Right ventricle myocardium superior (tissue), 1 donor: ENCODE data around the gene CHCHD6. TPM values are rescaled to one million over a fixed set of nuclear protein-coding genes. Genes with fewer than 3 reads are reported as not detected.

Source experiments
- ATAC-seq: fragments of 200-7000 bp; cut with Tn5 transposase; one replicate; pipeline ENCODE4 v1.9.1; 2020; ENCODE audit warnings: mild to moderate bottlenecking; ENCODE audit not compliant: poor library complexity
- DNase-seq: peaks from one replicate; pipeline ENCODE4 v3.0.0-alpha.2; 2020
- intact Hi-C: fragments of 100-400 bp; cut with DNase I; formaldehyde crosslinking; loops from one replicate; pipeline ENCODE4 v1.11.2; 2022
- total RNA-seq: library from RNA; stranded (reverse); fragmentation: NEBNext Ultra II Directional; extraction: Animal tissue kit (Norgen Biotek cat#: 25700); gene quantifications from one replicate; pipeline ENCODE4 v1.2.1, GENCODE V29; 2021
- donor health status: DM: no; HTN: yes; CAD: no; lungs with severe emphysema.

CHCHD6 gene
- total RNA-seq, 1 donor from 2014 or later: 8.3 TPM

- DNase-seq: no peak
- intact Hi-C loops: no loop called here
- no peak for ATAC-seq
Measured at GRCh38 chr3:126918355-126918821, 214.3 kb downstream of the CHCHD6 start.

- ATAC-seq (no peak), DNase-seq (no peak)
- intact Hi-C loops: no loop called here
Measured at GRCh38 chr3:126921085-126921824, 217.2 kb downstream of the CHCHD6 start.

DNA sequence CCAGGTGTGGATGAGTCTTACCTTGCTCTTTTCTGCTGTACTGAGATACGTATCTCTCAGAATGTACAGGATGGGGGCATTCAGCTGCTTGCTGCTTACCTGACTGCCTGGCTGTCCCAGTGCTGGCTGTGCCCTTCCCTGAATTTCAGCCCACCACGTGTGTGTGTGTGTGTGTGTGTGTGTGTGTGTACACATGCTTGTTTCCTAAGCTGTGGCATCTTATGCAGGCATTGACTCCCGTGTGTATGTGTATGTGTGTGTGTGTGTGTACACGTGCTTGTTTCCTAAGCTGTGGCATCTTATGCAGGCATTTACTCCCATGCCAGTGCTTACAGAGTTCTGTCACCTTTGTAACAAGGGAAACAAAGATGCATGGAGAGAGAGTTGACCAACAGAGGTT lies 218.4 kb downstream of the CHCHD6 start:
- DNase-seq (no peak), ATAC-seq (no peak)
- intact Hi-C loops: no loop called here

DNA sequence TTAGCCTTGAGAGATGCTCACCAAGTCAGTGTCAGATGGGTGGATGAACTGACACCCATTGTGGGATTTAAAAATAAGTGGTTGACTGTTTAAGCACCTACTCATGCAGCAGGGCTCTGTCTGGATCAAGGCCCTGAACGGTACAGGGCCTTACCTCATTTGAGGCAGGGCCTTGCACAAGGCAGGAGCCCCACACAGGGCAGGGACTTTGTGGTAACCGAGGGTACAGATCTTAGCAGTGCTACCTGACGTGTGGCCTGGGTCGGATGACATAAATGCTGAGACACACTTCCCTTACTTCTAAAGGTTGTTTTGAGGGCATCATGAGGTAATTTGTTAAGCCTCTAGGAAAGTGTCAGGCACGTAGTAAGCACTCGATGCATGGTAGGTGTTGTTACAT lies 219.4 kb downstream of the CHCHD6 start:
- intact Hi-C loops: no loop called here
- no peak for DNase-seq
- no peak for ATAC-seq

- intact Hi-C loops: no loop called here
- ATAC-seq (no peak), DNase-seq (no peak)
Measured at GRCh38 chr3:126923895-126924294, 219.9 kb downstream of the CHCHD6 start.

DNA sequence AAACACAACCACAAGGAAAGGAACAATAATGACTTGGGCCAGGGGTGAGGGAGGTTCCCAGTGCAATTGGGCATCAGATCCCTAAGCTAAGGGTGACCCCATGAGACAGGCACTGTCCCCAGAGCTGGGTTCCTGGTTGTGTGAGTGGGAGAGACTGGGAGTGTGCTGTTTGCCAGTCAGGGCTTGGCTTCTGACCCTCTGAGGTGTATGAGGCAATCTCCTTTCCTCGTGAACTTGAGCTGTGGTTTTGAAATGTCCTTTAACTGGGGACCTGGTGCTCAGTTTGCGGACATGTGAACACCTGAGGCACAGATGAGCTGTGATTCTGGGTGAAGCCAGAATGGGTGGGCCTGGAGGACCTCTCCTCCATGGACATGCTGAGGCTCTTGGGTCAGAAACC lies 220.4 kb downstream of the CHCHD6 start:
- intact Hi-C loops: no loop called here
- DNase-seq: no peak
- ATAC-seq: no peak

- ATAC-seq (peak; percentile 38), DNase-seq (no peak)
- intact Hi-C loops: no loop called here
Measured at GRCh38 chr3:126925411-126926171, 221.6 kb downstream of the CHCHD6 start.

GRCh38 chr3:126926684-126927400 lies 222.8 kb downstream of the CHCHD6 start:
- peak; percentile 81 for ATAC-seq
- peak; percentile 82 for DNase-seq
- intact Hi-C loops: no loop called here

DNA sequence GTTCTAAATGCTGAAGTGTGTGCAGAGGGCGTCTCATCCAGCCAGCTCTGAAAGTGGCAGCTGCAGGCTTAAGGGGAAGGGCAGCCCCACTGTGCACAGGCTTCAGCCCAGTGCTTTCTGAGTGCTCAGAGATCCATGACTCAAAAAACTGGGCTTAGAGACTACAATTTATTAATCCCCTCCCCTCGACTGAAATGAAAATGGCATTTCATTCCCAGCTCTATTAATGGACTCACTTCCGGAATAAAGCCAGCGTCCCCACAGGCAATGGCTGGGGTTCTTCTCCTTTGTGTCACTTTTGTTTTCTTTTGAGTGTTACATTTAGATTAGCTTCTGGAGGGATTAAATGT lies 223.3 kb downstream of the CHCHD6 start:
- ATAC-seq (peak; percentile 14), DNase-seq (no peak)
- intact Hi-C loops: no loop called here

DNA sequence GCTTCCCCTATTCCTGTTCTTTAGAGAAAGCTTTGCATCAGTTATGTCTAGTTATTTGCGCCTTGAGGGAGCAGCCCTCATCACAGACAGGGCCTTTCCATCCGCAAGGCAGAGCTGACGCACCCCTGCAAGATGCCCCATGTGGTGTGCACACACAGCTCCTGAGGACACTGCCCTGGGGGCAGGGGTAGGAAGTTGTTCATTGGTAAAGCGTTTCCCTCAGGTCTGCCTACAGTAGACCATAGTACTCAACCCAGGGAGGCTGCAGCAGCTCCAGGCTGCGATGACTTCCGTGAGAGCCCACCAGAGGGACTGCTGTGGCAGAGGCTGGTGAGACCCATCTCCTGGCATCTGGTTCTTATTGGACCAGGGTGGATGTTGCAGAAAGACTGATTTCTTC lies 223.8 kb downstream of the CHCHD6 start:
- DNase-seq (no peak), ATAC-seq (no peak)
- intact Hi-C loops: no loop called here

DNA sequence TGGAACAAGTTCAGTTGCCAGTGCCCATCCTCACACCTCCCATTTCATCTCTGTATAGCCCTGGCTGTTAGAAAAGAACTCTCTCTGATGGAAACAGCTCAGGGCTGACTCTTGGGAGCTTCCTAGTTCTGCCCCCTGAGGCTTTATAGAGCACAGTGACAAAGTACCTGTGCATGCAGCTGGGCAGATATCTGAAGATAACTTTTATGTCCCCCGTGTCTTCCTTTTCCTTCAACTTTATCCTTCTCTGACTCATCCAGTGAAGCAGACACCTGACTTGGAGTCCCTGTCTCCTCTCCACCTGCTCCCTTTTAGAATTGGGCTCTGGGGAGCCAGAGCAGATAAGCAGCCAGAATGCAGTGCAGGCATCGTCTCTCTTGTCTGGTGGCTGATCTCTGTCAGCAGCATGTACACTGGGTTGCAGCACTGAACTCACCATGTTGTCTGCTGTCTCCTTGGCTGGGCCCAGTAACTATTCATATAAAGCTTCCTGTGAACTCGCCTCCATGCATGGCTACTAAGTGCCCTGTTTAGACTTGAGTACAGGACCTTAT lies 225.0 kb downstream of the CHCHD6 start:
- no peak for DNase-seq
- intact Hi-C loops: no loop called here
- ATAC-seq: no peak

DNA sequence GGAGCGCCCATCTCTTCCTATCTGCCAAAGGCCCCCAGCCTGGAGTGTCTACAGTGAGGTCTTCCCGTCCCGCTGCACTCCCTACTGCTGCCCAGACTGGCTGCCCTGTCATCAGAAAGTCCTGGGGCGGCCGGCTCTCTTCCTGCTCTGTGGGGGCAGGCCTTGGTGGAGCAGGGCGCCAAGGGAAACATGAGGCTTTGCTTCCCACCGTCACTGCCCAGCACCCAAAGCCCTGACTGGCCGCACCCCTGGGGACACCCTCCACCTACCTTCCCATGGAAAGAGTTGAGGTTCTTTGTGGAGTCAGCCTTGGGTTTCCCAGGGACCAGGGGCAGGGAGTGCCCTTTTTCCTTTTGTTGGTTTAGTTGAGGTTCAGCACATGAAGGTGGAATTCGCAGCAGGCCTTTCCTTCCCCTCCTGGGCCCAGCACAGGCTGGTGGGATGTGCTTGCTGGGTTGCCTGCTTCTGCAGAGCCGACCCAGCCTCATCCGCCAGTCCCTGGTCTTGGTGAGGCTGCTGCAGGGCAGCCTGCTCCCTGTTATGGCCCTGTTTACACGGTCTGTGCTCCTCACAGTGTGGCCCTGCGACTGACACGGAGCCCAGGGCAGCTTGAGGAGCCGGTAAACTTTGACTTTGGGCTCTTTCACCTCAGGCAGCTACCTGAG lies 227.0 kb downstream of the CHCHD6 start:
- no peak for ATAC-seq
- DNase-seq: no peak
- intact Hi-C loops: no loop called here

- intact Hi-C loops: no loop called here
- ATAC-seq: no peak
- DNase-seq: no peak
Measured at GRCh38 chr3:126931806-126932187, 227.8 kb downstream of the CHCHD6 start.

GRCh38 chr3:126932188-126932931 lies 228.3 kb downstream of the CHCHD6 start:
- intact Hi-C loops: no loop called here
- DNase-seq (no peak), ATAC-seq (peak; percentile 51)

- intact Hi-C loops: no loop called here
- no peak for DNase-seq
- no peak for ATAC-seq
Measured at GRCh38 chr3:126934031-126934531, 230.0 kb downstream of the CHCHD6 start.

- ATAC-seq: no peak
- intact Hi-C loops: no loop called here
- DNase-seq: no peak
Measured at GRCh38 chr3:126934991-126935390, 231.0 kb downstream of the CHCHD6 start.

GRCh38 chr3:126935756-126936509 lies 231.9 kb downstream of the CHCHD6 start:
- intact Hi-C loops: no loop called here
- no peak for DNase-seq

More at GRCh38 chr3:126935756-126936509, 231.9 kb downstream of the CHCHD6 start:
- ATAC-seq: no peak
